GM23338 (cell line): ENCODE measurements around the gene SNRPA1.

Source experiments
- CREB1 ChIP-seq: fragments of 250-450 bp; sonication (Bioruptor Pico); IDR thresholded peaks from 2 replicates; pipeline ENCODE4 v1.5.0; 2020; ENCODE audit warnings: low read depth, mild to moderate bottlenecking, moderate library complexity
- EZH2 ChIP-seq: fragments of 200-600 bp; sonication (generic); IDR thresholded peaks from one replicate; pipeline ENCODE4 v1.8.0; 2017; ENCODE audit warnings: antibody characterized with exemption, mild to moderate bottlenecking, low read depth; ENCODE audit not compliant: unreplicated experiment
- EZH2phosphoT487 ChIP-seq: fragments of 200-600 bp; sonication (generic); IDR thresholded peaks from one replicate; pipeline ENCODE4 v1.8.1; 2018; ENCODE audit warnings: antibody characterized with exemption; ENCODE audit not compliant: unreplicated experiment
- JUNB ChIP-seq: IDR thresholded peaks from one replicate; pipeline ENCODE4 v1.6.1; 2016; ENCODE audit warnings: antibody characterized with exemption; ENCODE audit not compliant: unreplicated experiment
- NANOG ChIP-seq: IDR thresholded peaks from 2 replicates; pipeline ENCODE4 v1.6.1; 2016; ENCODE audit warnings: antibody characterized with exemption, borderline replicate concordance
- POLR2AphosphoS5 ChIP-seq: IDR thresholded peaks from 2 replicates; pipeline ENCODE4 v1.6.1; 2016; ENCODE audit warnings: antibody characterized with exemption, low read depth
- REST ChIP-seq: IDR thresholded peaks from one replicate; pipeline ENCODE4 v1.6.1; 2018; ENCODE audit warnings: antibody characterized with exemption; ENCODE audit not compliant: unreplicated experiment
- STAT1 ChIP-seq: IDR thresholded peaks from one replicate; pipeline ENCODE4 v1.6.1; 2016; ENCODE audit warnings: antibody characterized with exemption; ENCODE audit not compliant: unreplicated experiment
- ZNF331 ChIP-seq: fragments of 250-450 bp; sonication (Bioruptor Pico); IDR thresholded peaks from 2 replicates; pipeline ENCODE4 v1.5.0; 2020; ENCODE audit warnings: low read depth, mild to moderate bottlenecking, moderate library complexity
- TF ChIP-seq, protein P1 (sequence below), 2 experiments: fragments of 200-600 bp in 1 of 2; sonication (generic) in 1 of 2; conservative IDR thresholded peaks; 2 replicates each; pipeline versions ENCODE4 v1.5.1 to v1.6.1; 2016 to 2017; ENCODE audit warnings: antibody characterized with exemption in 2 of 2, low read depth in 2 of 2, mild to moderate bottlenecking in 2 of 2, moderate library complexity in 1 of 2
- TF ChIP-seq, protein P2 (sequence below): IDR thresholded peaks from 2 replicates; pipeline ENCODE4 v1.6.1; 2016; ENCODE audit warnings: antibody characterized with exemption

DNA sequence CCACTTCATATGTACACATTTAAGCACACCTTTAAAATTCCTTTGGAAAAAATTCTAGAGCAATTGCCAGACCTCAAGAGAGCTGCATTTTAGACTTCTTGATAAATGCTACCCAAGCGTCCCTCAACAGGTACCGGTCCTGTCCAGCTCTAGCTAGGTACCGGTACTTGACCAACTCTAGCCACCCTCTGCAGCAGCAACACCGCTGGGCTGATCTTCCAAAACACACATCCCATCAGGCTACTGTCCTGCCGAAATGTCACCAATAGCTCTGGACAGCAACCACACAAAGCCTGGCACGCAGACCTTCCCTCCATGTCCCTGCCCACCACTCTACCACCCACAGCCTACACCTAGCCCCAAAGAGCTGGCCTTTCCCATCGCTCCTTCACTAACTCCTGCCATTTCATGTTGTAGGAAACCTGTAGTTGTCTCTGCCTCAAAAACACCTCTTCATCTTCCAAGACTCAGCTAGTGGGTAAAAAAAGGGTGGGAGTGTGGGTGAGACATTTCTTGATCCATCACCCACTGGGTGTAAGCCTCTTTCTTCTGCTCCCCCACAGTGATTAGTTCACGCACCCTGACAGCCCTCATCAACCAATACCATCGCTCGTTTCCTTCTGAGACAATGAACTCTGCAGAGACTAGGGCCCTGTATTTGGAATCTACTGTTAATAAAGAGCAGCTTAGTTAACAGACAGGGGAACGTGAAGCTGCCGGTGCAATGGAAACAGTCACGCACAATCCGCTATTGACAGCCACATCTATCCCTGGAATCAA, 50.0 kb downstream of the SNRPA1 start:
- TF ChIP-seq, protein P1, sequence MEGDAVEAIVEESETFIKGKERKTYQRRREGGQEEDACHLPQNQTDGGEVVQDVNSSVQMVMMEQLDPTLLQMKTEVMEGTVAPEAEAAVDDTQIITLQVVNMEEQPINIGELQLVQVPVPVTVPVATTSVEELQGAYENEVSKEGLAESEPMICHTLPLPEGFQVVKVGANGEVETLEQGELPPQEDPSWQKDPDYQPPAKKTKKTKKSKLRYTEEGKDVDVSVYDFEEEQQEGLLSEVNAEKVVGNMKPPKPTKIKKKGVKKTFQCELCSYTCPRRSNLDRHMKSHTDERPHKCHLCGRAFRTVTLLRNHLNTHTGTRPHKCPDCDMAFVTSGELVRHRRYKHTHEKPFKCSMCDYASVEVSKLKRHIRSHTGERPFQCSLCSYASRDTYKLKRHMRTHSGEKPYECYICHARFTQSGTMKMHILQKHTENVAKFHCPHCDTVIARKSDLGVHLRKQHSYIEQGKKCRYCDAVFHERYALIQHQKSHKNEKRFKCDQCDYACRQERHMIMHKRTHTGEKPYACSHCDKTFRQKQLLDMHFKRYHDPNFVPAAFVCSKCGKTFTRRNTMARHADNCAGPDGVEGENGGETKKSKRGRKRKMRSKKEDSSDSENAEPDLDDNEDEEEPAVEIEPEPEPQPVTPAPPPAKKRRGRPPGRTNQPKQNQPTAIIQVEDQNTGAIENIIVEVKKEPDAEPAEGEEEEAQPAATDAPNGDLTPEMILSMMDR (conservative IDR thresholded peaks at IDR 0.05; ENCODE audit: low read depth in 2 of 2) = no peak
- no peak for TF ChIP-seq EZH2
- TF ChIP-seq POLR2AphosphoS5 = no peak
- TF ChIP-seq STAT1 = no peak
- TF ChIP-seq REST = no peak
- no peak for TF ChIP-seq EZH2phosphoT487
- TF ChIP-seq, protein P2, sequence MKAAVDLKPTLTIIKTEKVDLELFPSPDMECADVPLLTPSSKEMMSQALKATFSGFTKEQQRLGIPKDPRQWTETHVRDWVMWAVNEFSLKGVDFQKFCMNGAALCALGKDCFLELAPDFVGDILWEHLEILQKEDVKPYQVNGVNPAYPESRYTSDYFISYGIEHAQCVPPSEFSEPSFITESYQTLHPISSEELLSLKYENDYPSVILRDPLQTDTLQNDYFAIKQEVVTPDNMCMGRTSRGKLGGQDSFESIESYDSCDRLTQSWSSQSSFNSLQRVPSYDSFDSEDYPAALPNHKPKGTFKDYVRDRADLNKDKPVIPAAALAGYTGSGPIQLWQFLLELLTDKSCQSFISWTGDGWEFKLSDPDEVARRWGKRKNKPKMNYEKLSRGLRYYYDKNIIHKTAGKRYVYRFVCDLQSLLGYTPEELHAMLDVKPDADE = no peak
- no peak for TF ChIP-seq JUNB
- TF ChIP-seq CREB1 (CRISPR knock-in tag) = no peak
- TF ChIP-seq NANOG = no peak
- TF ChIP-seq ZNF331 = no peak
